Prostate gland (tissue), 2 donors: ENCODE measurements around the gene KAT8. TPM values are rescaled to one million over a fixed set of nuclear protein-coding genes. Genes with fewer than 3 reads are reported as not detected.

ENCODE experiments used
- DNase-seq: peaks from one replicate; pipeline ENCODE4 v3.0.0-alpha.2; 2019; ENCODE audit warnings: low spot score
- H3K27ac ChIP-seq, 2 donors: fragments of 200-600 bp; sonication (generic); 2 replicates each; pipeline ENCODE4 v1.5.1; 2017 to 2019
- H3K27me3 ChIP-seq: fragments of 200-600 bp; sonication (generic); replicated peaks from 2 replicates; pipeline ENCODE4 v1.5.1; 2019; ENCODE audit not compliant: insufficient read depth
- H3K36me3 ChIP-seq, 2 donors: fragments of 200-600 bp; sonication (generic); 1 replicate in 1 of 2; 2 replicates in 1 of 2; pipeline versions ENCODE4 v1.5.1 to v1.8.1; 2017 to 2019
- H3K4me1 ChIP-seq: fragments of 200-600 bp; sonication (generic); replicated peaks from 2 replicates; pipeline ENCODE4 v1.5.1; 2019
- H3K4me3 ChIP-seq, 2 donors: fragments of 200-600 bp; sonication (generic); 2 replicates each; pipeline ENCODE4 v1.5.1; 2017 to 2019
- H3K9me3 ChIP-seq: fragments of 200-600 bp; sonication (generic); 2 replicates; pipeline ENCODE4 v1.5.1; 2017
- POLR2A ChIP-seq: fragments of 450-650 bp; IDR thresholded peaks from one replicate; pipeline ENCODE4 v1.6.1; 2016; ENCODE audit warnings: antibody characterized with exemption, mild to moderate bottlenecking
- POLR2AphosphoS5 ChIP-seq: sonication (generic); formaldehyde crosslinking; IDR thresholded peaks from one replicate; pipeline ENCODE4 v1.6.1; 2017; ENCODE audit warnings: antibody characterized with exemption
- WGBS: methylation state at CpG from one replicate; pipeline ENCODE4 v1.1.5; 2018; 5-methylcytosine and 5-hydroxymethylcytosine counted together
- intact Hi-C: fragments of 100-400 bp; cut with DNase I; formaldehyde crosslinking; loops from one replicate; pipeline ENCODE4 v1.14.2; 2022
- total RNA-seq, 2 donors: library from RNA; depleted of rRNA; stranded (reverse); fragments of >200 nt; gene quantifications; one replicate each; pipeline ENCODE4 v1.1.0, GENCODE V29; 2016
- TF ChIP-seq, protein P1 (sequence below), 4 experiments: fragments of 200-600 bp in 2 of 4; fragments of 450-650 bp in 2 of 4; sonication (generic) in 2 of 4; IDR thresholded peaks; 1 replicate in 3 of 4; 2 replicates in 1 of 4; pipeline ENCODE4 v1.5.1; 2016 to 2019; ENCODE audit warnings: antibody characterized with exemption in 4 of 4, mild to moderate bottlenecking in 2 of 4, moderate library complexity in 2 of 4

Gene KAT8
- total RNA-seq, 2 donors from 2014 or later, result 92.6 to 115 TPM

DNA sequence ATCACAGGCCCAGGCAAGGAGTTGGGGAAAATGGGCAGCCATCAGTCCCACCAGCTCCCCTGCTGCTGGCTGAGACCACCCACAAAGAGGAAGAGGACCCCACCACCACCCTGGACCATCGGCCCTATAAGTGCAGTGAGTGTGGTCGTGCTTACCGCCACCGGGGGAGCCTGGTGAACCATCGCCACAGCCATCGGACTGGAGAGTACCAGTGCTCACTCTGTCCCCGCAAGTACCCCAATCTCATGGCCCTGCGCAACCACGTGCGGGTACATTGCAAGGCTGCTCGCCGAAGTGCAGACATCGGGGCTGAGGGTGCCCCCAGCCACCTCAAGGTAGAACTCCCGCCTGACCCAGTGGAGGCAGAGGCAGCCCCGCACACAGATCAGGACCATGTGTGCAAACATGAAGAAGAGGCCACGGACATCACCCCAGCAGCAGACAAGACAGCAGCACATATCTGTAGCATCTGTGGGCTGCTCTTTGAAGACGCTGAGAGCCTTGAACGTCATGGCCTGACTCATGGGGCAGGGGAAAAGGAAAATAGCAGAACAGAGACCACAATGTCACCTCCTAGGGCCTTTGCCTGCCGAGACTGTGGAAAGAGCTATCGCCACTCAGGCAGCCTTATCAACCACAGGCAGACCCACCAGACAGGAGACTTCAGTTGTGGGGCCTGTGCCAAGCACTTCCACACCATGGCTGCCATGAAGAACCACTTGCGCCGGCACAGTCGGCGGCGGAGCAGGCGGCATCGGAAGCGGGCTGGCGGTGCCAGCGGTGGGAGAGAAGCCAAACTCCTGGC, 39.7 kb upstream of the KAT8 start:
- TF ChIP-seq, protein P1, sequence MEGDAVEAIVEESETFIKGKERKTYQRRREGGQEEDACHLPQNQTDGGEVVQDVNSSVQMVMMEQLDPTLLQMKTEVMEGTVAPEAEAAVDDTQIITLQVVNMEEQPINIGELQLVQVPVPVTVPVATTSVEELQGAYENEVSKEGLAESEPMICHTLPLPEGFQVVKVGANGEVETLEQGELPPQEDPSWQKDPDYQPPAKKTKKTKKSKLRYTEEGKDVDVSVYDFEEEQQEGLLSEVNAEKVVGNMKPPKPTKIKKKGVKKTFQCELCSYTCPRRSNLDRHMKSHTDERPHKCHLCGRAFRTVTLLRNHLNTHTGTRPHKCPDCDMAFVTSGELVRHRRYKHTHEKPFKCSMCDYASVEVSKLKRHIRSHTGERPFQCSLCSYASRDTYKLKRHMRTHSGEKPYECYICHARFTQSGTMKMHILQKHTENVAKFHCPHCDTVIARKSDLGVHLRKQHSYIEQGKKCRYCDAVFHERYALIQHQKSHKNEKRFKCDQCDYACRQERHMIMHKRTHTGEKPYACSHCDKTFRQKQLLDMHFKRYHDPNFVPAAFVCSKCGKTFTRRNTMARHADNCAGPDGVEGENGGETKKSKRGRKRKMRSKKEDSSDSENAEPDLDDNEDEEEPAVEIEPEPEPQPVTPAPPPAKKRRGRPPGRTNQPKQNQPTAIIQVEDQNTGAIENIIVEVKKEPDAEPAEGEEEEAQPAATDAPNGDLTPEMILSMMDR (IDR thresholded peaks at IDR 0.05), result no peak
- no peak for TF ChIP-seq POLR2A
- no peak for TF ChIP-seq POLR2AphosphoS5
- no peak overlapping the region for H3K27ac ChIP-seq
- intact Hi-C loops, result no loop called here
- no peaks in the 10 kb centered on the region for H3K9me3 ChIP-seq
- H3K4me3 ChIP-seq, result no peak overlapping the region
- peaks cover 3% of the 10 kb centered on the region for H3K4me1 ChIP-seq
- H3K27me3 ChIP-seq, result no peaks in the 10 kb centered on the region
- WGBS, result 93% methylated on average over 30 of the region's 30 CpGs
- no peak for DNase-seq
- peaks cover 8 to 35% of the 10 kb centered on the region in 2 donors for H3K36me3 ChIP-seq

DNA sequence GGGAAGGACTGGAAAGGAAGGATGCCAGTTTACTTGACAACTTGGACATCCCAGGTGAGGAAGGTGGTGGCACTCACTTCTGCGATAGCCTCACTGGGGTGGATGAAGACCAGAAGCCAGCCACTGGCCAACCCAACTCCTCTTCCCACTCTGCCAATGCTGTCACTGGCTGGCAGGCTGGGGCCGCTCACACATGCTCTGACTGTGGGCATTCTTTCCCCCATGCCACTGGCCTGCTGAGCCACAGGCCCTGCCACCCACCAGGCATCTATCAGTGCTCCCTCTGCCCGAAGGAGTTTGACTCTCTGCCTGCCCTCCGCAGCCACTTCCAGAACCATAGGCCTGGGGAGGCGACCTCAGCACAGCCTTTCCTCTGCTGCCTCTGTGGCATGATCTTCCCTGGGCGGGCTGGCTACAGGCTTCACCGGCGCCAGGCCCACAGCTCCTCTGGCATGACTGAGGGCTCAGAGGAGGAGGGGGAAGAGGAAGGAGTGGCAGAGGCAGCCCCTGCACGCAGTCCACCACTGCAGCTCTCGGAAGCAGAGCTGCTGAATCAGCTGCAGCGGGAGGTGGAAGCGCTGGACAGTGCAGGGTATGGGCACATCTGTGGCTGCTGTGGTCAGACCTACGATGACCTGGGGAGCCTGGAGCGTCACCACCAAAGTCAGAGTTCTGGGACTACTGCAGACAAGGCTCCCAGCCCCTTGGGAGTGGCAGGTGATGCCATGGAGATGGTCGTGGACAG, 38.7 kb upstream of the KAT8 start:
- whole genome bisulfite sequencing, result 95% methylated on average over 15 of the region's 15 CpGs
- Histone ChIP-seq H3K4me1 (peaks cover 3% of the 10 kb centered on the region), H3K27me3 (no peaks in the 10 kb centered on the region), H3K27ac (no peak overlapping the region), H3K9me3 (no peaks in the 10 kb centered on the region), H3K36me3 (peaks cover 8 to 35% of the 10 kb centered on the region in 2 donors), H3K4me3 (no peak overlapping the region)
- DNase-seq, result no peak
- TF ChIP-seq, protein P1 (IDR thresholded peaks at IDR 0.05), result no peak
- TF ChIP-seq POLR2A (no peak), POLR2AphosphoS5 (no peak)
- intact Hi-C loops, result no loop called here

DNA sequence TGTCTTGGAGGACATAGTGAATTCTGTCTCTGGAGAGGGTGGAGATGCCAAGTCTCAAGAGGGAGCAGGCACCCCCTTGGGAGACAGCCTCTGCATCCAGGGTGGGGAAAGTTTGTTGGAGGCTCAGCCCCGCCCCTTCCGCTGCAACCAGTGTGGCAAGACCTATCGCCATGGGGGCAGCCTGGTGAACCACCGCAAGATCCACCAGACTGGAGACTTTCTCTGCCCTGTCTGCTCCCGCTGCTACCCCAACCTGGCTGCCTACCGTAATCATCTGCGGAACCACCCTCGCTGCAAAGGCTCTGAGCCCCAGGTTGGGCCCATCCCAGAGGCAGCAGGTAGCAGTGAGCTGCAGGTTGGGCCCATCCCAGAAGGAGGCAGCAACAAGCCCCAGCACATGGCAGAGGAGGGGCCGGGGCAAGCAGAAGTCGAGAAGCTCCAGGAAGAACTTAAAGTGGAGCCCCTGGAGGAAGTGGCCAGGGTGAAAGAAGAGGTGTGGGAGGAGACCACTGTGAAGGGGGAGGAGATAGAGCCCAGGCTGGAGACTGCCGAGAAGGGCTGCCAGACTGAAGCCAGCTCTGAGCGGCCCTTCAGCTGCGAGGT, 38.0 kb upstream of the KAT8 start:
- peaks cover 8 to 40% of the 10 kb centered on the region in 2 donors for H3K36me3 ChIP-seq
- H3K9me3 ChIP-seq, result no peaks in the 10 kb centered on the region
- no peak for DNase-seq
- intact Hi-C loops, result no loop called here
- WGBS, result 91% methylated on average over 13 of the region's 13 CpGs
- no peak overlapping the region for H3K4me3 ChIP-seq
- no peak overlapping the region for H3K27ac ChIP-seq
- H3K27me3 ChIP-seq, result no peaks in the 10 kb centered on the region
- peaks cover 3% of the 10 kb centered on the region for H3K4me1 ChIP-seq
- TF ChIP-seq, protein P1 (IDR thresholded peaks at IDR 0.05), result no peak

DNA sequence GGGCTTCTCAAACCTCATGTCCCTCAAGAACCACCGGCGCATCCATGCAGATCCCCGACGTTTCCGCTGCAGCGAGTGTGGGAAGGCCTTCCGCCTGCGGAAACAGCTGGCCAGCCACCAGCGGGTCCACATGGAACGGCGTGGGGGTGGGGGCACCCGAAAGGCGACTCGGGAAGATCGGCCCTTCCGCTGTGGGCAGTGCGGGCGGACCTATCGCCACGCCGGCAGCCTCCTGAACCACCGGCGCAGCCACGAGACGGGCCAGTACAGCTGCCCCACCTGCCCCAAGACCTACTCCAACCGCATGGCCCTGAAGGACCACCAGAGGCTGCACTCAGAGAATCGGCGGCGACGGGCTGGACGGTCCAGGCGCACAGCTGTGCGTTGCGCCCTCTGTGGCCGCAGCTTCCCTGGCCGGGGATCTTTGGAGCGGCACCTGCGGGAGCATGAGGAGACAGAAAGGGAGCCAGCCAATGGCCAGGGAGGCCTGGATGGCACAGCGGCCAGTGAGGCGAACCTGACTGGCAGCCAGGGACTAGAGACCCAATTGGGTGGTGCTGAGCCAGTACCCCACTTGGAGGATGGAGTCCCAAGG, 37.3 kb upstream of the KAT8 start:
- Histone ChIP-seq H3K36me3 (peaks cover 8 to 40% of the 10 kb centered on the region in 2 donors), H3K4me3 (no peak overlapping the region), H3K27me3 (no peaks in the 10 kb centered on the region), H3K4me1 (peaks cover 3% of the 10 kb centered on the region), H3K27ac (no peak overlapping the region), H3K9me3 (no peaks in the 10 kb centered on the region)
- TF ChIP-seq, protein P1 (IDR thresholded peaks at IDR 0.05), result no peak
- TF ChIP-seq POLR2AphosphoS5 (no peak), POLR2A (no peak)
- no peak for DNase-seq
- WGBS, result 95% methylated on average over 37 of the region's 40 CpGs
- intact Hi-C loops, result no loop called here
